Chondrocyte (in vitro differentiated cells): Measurements from ENCODE around the gene PPIA. TPM values are rescaled to one million over a fixed set of nuclear protein-coding genes. Genes with fewer than 3 reads are reported as not detected.
"Not testable (repeated sequence)": the region's sequence is repeated elsewhere in the genome, so short reads cannot be mapped to it uniquely, and the experiment has no call there.

Experiments
- DNase-seq: peaks from one replicate; pipeline ENCODE4 v3.0.0; 2021; ENCODE audit warnings: mixed read lengths, low spot score
- H3K27ac Mint-ChIP-seq: one replicate; pipeline ENCODE4 v1.8.0; 2021; ENCODE audit warnings: mild to moderate bottlenecking, moderate library complexity, mixed read lengths; ENCODE audit not compliant: unreplicated experiment
- H3K27me3 Mint-ChIP-seq: 2 replicates; pipeline ENCODE4 v1.8.0; 2021; ENCODE audit warnings: low read depth, mixed read lengths
- H3K36me3 Mint-ChIP-seq: 2 replicates; pipeline ENCODE4 v1.8.0; 2021; ENCODE audit warnings: low read depth, mixed read lengths
- H3K4me1 Mint-ChIP-seq: 2 replicates; pipeline ENCODE4 v1.8.0; 2021; ENCODE audit warnings: low read depth, mild to moderate bottlenecking, mixed read lengths
- H3K4me3 Mint-ChIP-seq: one replicate; pipeline ENCODE4 v1.8.0; 2021; ENCODE audit warnings: mild to moderate bottlenecking, moderate library complexity, mixed read lengths; ENCODE audit not compliant: unreplicated experiment
- H3K9me3 Mint-ChIP-seq: 2 replicates; pipeline ENCODE4 v1.8.0; 2021; ENCODE audit warnings: low read depth, mixed read lengths
- CTCF ChIP-seq: fragments of 200-600 bp; sonication (generic); IDR thresholded peaks from 2 replicates; pipeline ENCODE4 v1.5.0; 2021; ENCODE audit warnings: antibody characterized with exemption, mild to moderate bottlenecking, moderate library complexity
- total RNA-seq: library from RNA; stranded (reverse); gene quantifications from 3 replicates; pipeline ENCODE4 v1.2.1, GENCODE V29; 2021

PPIA gene
- total RNA-seq, 1 donor from 2014 or later: 1,479 TPM

- no peak for DNase-seq
- no peak for TF ChIP-seq CTCF
- Mint-ChIP-seq H3K9me3 (no peaks in the 10 kb centered on the region), H3K4me3 (peak overlapping the region; percentile 86), H3K27ac (peak overlapping the region; percentile 97), H3K4me1 (peaks cover 44% of the 10 kb centered on the region), H3K36me3 (peaks cover 35% of the 10 kb centered on the region), H3K27me3 (no peaks in the 10 kb centered on the region)
These were observed 2.3 kb downstream of the PPIA start for GRCh38 chr7:44798649-44799305.

- no peak for TF ChIP-seq CTCF
- Mint-ChIP-seq H3K4me3 (no peak overlapping the region), H3K27me3 (no peaks in the 10 kb centered on the region), H3K9me3 (no peaks in the 10 kb centered on the region), H3K27ac (peak overlapping the region; percentile 8), H3K36me3 (peaks cover 35% of the 10 kb centered on the region), H3K4me1 (peaks cover 39% of the 10 kb centered on the region)
- DNase-seq: no peak
These were observed 3.5 kb downstream of the PPIA start for GRCh38 chr7:44799939-44800338.

- no peak for DNase-seq
- H3K4me3 Mint-ChIP-seq: no peak overlapping the region
- H3K36me3 Mint-ChIP-seq: peaks cover 35% of the 10 kb centered on the region
- H3K27ac Mint-ChIP-seq: peak overlapping the region; percentile 12
- TF ChIP-seq CTCF: no peak
- H3K4me1 Mint-ChIP-seq: peaks cover 35% of the 10 kb centered on the region
- H3K9me3 Mint-ChIP-seq: no peaks in the 10 kb centered on the region
- no peaks in the 10 kb centered on the region for H3K27me3 Mint-ChIP-seq
These were observed 5.4 kb downstream of the PPIA start for GRCh38 chr7:44801890-44802289.

GRCh38 chr7:44802418-44803025, 6.0 kb downstream of the PPIA start:
- Mint-ChIP-seq H3K36me3 (peaks cover 31% of the 10 kb centered on the region), H3K9me3 (no peaks in the 10 kb centered on the region), H3K27me3 (no peaks in the 10 kb centered on the region), H3K27ac (no peak overlapping the region), H3K4me3 (no peak overlapping the region), H3K4me1 (peaks cover 35% of the 10 kb centered on the region)
- no peak for DNase-seq
- no peak for TF ChIP-seq CTCF

- peaks cover 30% of the 10 kb centered on the region for H3K36me3 Mint-ChIP-seq
- not testable (repeated sequence) for H3K4me3 Mint-ChIP-seq
These were observed 7.5 kb downstream of the PPIA start for GRCh38 chr7:44803828-44804519.

More at GRCh38 chr7:44803828-44804519, 7.5 kb downstream of the PPIA start:
- peaks cover 23% of the 10 kb centered on the region for H3K4me1 Mint-ChIP-seq
- H3K27me3 Mint-ChIP-seq, H3K9me3 Mint-ChIP-seq, DNase-seq, H3K27ac Mint-ChIP-seq: not testable (repeated sequence)
